Left ventricle myocardium inferior (tissue), 1 donor: Measurements from ENCODE around the gene TFF3. TPM values are rescaled to one million over a fixed set of nuclear protein-coding genes. Genes with fewer than 3 reads are reported as not detected.

ENCODE experiments used
- DNase-seq: peaks from one replicate; pipeline ENCODE4 v3.0.0-alpha.2; 2020
- H3K27ac ChIP-seq: fragments of 200-600 bp; replicated peaks from 2 replicates; pipeline ENCODE4 v1.8.0; 2021
- H3K27me3 ChIP-seq: fragments of 200-600 bp; 2 replicates; pipeline ENCODE4 v1.8.0; 2021; ENCODE audit warnings: low read depth
- H3K36me3 ChIP-seq: fragments of 200-600 bp; 2 replicates; pipeline ENCODE4 v1.8.0; 2021
- H3K4me1 ChIP-seq: fragments of 200-600 bp; 2 replicates; pipeline ENCODE4 v1.8.0; 2021
- H3K4me3 ChIP-seq: fragments of 200-600 bp; 2 replicates; pipeline ENCODE4 v1.8.0; 2021; ENCODE audit warnings: mild to moderate bottlenecking, moderate library complexity
- H3K9me3 ChIP-seq: fragments of 200-600 bp; replicated peaks from 2 replicates; pipeline ENCODE4 v1.8.0; 2021
- intact Hi-C: fragments of 100-400 bp; cut with micrococcal nuclease; formaldehyde crosslinking; loops from one replicate; pipeline ENCODE4 v1.11.0; 2022
- total RNA-seq: library from RNA; stranded (reverse); fragmentation: NEBNext Ultra II Directional; extraction: Animal tissue kit (Norgen Biotek cat#: 25700); gene quantifications from one replicate; pipeline ENCODE4 v1.2.1, GENCODE V29; 2021
- TF ChIP-seq, protein P1 (sequence below): fragments of 200-600 bp; IDR thresholded peaks from 2 replicates; pipeline ENCODE4 v1.8.0; 2021; ENCODE audit warnings: antibody characterized with exemption, mild to moderate bottlenecking, borderline replicate concordance
- donor health status: DM: no; HTN: yes; CAD: no; lungs with severe emphysema.

The TFF3 gene
- total RNA-seq, 1 donor from 2014 or later, result 2.9 TPM

DNA sequence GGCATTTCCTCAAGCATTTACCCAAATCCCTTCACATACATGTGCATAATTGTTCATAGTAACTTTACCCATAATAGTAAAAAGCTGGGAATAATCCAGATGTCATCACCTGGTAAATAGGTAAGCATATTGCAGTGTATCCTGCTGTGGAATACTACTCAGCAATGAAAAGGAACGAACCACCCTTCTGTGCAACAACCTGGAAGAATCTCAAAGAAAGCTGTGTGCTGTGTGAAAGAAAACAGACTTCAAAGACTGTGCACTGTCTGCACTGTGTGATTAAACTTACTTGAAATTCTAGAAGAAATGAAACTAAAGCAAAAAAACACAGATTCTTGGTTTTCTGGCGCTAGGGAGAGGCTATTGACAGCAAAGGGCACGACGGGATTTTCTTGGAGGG is 22.1 kb upstream of the TFF3 start:
- TF ChIP-seq, protein P1, sequence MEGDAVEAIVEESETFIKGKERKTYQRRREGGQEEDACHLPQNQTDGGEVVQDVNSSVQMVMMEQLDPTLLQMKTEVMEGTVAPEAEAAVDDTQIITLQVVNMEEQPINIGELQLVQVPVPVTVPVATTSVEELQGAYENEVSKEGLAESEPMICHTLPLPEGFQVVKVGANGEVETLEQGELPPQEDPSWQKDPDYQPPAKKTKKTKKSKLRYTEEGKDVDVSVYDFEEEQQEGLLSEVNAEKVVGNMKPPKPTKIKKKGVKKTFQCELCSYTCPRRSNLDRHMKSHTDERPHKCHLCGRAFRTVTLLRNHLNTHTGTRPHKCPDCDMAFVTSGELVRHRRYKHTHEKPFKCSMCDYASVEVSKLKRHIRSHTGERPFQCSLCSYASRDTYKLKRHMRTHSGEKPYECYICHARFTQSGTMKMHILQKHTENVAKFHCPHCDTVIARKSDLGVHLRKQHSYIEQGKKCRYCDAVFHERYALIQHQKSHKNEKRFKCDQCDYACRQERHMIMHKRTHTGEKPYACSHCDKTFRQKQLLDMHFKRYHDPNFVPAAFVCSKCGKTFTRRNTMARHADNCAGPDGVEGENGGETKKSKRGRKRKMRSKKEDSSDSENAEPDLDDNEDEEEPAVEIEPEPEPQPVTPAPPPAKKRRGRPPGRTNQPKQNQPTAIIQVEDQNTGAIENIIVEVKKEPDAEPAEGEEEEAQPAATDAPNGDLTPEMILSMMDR, result no peak
- intact Hi-C loops, result no loop called here

DNA sequence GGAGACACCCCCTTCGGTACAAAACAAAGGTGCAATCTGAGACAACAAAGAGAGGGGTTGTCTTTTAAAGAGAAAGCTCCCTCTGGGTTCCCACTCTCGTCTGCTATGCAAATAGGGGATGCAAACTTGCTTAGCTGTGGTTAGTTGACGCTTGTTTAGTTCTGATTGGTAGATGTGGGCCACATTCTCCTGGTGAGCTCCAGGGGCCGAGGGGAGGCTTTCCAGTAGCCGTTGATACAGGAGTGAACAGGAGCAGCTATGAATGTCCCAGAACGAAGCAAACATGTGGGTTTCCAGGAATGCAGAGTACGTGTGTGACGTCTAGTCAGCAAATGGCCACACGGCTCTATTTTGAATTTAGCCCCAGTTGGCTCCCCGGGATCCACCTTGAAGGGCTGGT is 20.8 kb upstream of the TFF3 start:
- Histone ChIP-seq H3K9me3 (peaks cover 12% of the 10 kb centered on the region), H3K36me3 (no peaks in the 10 kb centered on the region), H3K27ac (no peak overlapping the region)

More for the DNA sequence above, 22.1 kb upstream of the TFF3 start:
- H3K9me3 ChIP-seq, result no peaks in the 10 kb centered on the region
- H3K27me3 ChIP-seq, result peaks cover 50% of the 10 kb centered on the region
- no peak overlapping the region for H3K4me3 ChIP-seq
- H3K36me3 ChIP-seq, result no peaks in the 10 kb centered on the region
- DNase-seq, result no peak
- H3K27ac ChIP-seq, result no peak overlapping the region
- H3K4me1 ChIP-seq, result no peaks in the 10 kb centered on the region

DNA sequence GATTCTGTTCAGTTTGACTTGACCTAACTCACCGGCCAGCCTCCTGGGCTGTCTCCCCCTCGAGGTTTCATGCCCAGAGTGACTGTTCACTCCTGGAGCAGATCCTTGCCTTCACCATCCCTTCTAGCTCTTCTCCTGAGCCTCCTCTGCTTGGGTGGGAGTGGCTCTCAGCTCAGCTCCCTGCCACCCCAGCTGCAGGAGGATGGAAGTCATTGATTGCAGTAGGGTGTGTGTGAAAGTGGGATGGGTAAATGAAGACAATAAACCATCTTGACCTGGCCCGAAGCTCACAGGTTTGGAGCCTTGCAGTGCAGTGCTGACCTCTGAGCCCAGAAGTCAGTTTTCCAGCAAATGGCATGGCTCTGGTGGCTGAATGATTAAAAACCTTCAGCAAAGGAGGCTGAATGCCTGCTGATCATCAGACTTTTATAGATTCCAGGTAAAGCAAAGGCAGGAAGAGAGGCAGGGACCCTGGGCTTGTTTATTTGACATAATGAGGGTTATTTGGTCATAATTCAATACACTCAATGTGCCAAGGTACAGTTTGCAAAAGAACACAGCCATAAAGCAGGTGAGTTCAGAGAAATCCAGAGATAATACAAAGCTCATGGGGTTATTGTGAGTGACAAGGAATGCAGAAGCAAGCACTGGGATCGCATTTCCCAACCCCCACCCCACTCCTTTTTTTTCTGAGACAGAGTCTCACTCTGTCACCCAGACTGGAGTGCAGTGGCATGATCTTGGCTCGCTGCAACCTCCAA is 17.5 kb upstream of the TFF3 start:
- Histone ChIP-seq H3K9me3 (peaks cover 26% of the 10 kb centered on the region), H3K4me3 (no peak overlapping the region), H3K36me3 (no peaks in the 10 kb centered on the region), H3K4me1 (no peaks in the 10 kb centered on the region), H3K27ac (no peak overlapping the region), H3K27me3 (peaks cover 50% of the 10 kb centered on the region)
- TF ChIP-seq, protein P1, result no peak
- no peak for DNase-seq
- intact Hi-C loops, result no loop called here

More for the DNA sequence above, 20.8 kb upstream of the TFF3 start:
- no peak overlapping the region for H3K4me3 ChIP-seq
- TF ChIP-seq, protein P1, result no peak
- H3K4me1 ChIP-seq, result no peaks in the 10 kb centered on the region
- peaks cover 50% of the 10 kb centered on the region for H3K27me3 ChIP-seq
- intact Hi-C loops, result no loop called here
- DNase-seq, result no peak

GRCh38 chr21:42331660-42332059 is 16.5 kb upstream of the TFF3 start:
- intact Hi-C loops, result no loop called here
- H3K27ac ChIP-seq, result no peak overlapping the region
- H3K4me3 ChIP-seq, result no peak overlapping the region
- peaks cover 39% of the 10 kb centered on the region for H3K27me3 ChIP-seq
- peaks cover 26% of the 10 kb centered on the region for H3K9me3 ChIP-seq
- no peak for DNase-seq
- no peaks in the 10 kb centered on the region for H3K4me1 ChIP-seq
- no peaks in the 10 kb centered on the region for H3K36me3 ChIP-seq
- TF ChIP-seq, protein P1, result no peak

DNA sequence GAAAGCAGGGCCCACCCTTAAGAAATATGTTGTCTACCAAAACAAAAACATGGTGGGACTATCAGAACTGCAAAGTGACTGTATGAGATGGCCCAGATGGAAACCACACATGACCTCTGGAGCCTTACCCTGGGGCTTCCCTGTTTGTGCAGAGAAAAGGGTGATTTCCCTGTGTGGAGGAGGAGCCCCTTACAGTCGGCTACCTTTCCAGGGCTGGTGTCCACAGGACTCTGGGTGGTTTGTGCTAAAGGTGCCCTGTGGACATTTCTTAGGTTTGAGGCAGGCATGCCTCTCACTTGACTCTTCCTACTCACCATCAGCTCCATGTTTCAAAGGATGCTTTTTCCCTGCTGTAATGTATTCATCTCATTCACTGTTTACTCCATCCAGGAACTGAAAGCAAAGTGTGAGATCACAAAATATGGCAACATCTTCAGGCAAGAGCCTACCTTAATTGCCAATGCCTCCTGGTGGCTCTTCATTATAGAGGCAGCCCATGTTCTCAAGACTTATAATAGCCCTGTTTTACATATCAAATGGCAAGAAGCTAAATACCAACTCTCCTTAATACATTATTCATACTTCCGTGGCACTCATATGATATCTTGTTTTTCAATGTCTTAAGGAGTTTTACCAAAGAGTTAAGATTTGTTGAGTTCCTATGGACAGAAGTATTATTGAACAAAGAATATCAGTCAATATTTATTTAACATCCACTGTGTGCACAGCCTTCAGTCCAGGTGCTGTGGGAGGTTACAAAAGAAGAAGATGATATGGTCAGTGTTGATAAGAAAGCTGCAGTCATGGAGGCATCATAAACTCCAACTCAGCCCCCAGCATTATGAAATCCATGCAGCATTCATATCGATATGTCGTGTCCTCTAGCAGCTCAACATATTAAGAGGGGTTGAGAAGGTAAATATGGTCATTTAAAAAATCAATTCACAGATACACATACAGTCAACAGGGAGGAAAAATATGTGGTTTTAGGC is 15.5 kb upstream of the TFF3 start:
- Histone ChIP-seq H3K4me3 (no peak overlapping the region), H3K27me3 (peaks cover 33% of the 10 kb centered on the region), H3K36me3 (no peaks in the 10 kb centered on the region), H3K9me3 (peaks cover 29% of the 10 kb centered on the region), H3K4me1 (no peaks in the 10 kb centered on the region), H3K27ac (no peak overlapping the region)
- TF ChIP-seq, protein P1, result no peak
- intact Hi-C loops, result no loop called here
- DNase-seq, result no peak
